OCI-LY1 (cell line): ENCODE data around the gene CPEB1.

Experiments
- H2AFZ ChIP-seq: fragments of 200-600 bp; sonication (generic), shearing (Covaris generic); 2 replicates; pipeline ENCODE4 v1.6.0; 2014; ENCODE audit warnings: antibody characterized with exemption, mild to moderate bottlenecking, low read length
- H3F3A ChIP-seq: fragments of 200-600 bp; sonication (generic), shearing (Covaris generic); 2 replicates; pipeline ENCODE4 v1.6.0; 2014; ENCODE audit warnings: mild to moderate bottlenecking, antibody characterized with exemption, low read length, moderate library complexity; ENCODE audit not compliant: insufficient read depth
- H3K27ac ChIP-seq: fragments of 200-600 bp; sonication (generic); 2 replicates; pipeline ENCODE4 v1.5.1; 2014; ENCODE audit warnings: low read length, mixed run types, mild to moderate bottlenecking, low read depth; ENCODE audit not compliant: poor library complexity, severe bottlenecking
- H3K27me3 ChIP-seq: fragments of 200-600 bp; sonication (generic); 2 replicates; pipeline ENCODE4 v1.6.0; 2014; ENCODE audit warnings: antibody characterized with exemption, mild to moderate bottlenecking, low read length, moderate library complexity; ENCODE audit not compliant: insufficient read depth
- H3K36me3 ChIP-seq: fragments of 200-600 bp; sonication (generic); 2 replicates; pipeline ENCODE4 v1.6.1; 2014; ENCODE audit warnings: mild to moderate bottlenecking, antibody characterized with exemption, low read length, moderate library complexity, mixed read lengths; ENCODE audit not compliant: insufficient read depth
- H3K4me1 ChIP-seq: fragments of 200-600 bp; sonication (generic); 2 replicates; pipeline ENCODE4 v1.5.1; 2014; ENCODE audit warnings: mild to moderate bottlenecking, low read length, moderate library complexity; ENCODE audit not compliant: insufficient read depth, severe bottlenecking
- H3K4me2 ChIP-seq: fragments of 200-600 bp; sonication (generic), shearing (Covaris generic); 2 replicates; pipeline ENCODE4 v1.6.1; 2014; ENCODE audit warnings: low read length
- H3K4me3 ChIP-seq: fragments of 200-600 bp; sonication (generic); 2 replicates; pipeline ENCODE4 v1.5.1; 2014; ENCODE audit warnings: low read length, low read depth, mild to moderate bottlenecking, mixed read lengths; ENCODE audit not compliant: poor library complexity, severe bottlenecking
- H3K79me2 ChIP-seq: fragments of 200-600 bp; shearing (Covaris generic); 2 replicates; pipeline ENCODE4 v1.6.1; 2016; ENCODE audit warnings: mixed run types, low read length, mixed read lengths; ENCODE audit not compliant: insufficient read depth
- H3K9ac ChIP-seq: fragments of 200-600 bp; sonication (generic), shearing (Covaris generic); 2 replicates; pipeline ENCODE4 v1.6.1; 2014; ENCODE audit warnings: mild to moderate bottlenecking, low read length, mixed read lengths
- H3K9me2 ChIP-seq: fragments of 200-600 bp; sonication (generic), shearing (Covaris generic); 2 replicates; pipeline ENCODE4 v1.6.1; 2014; ENCODE audit warnings: low read depth, mild to moderate bottlenecking, low read length, mixed read lengths
- H3K9me3 ChIP-seq: fragments of 200-600 bp; shearing (Covaris generic); 2 replicates; pipeline ENCODE4 v1.6.1; 2014; ENCODE audit warnings: low read length, mixed read lengths
- H4K20me1 ChIP-seq: fragments of 200-600 bp; sonication (generic), shearing (Covaris generic); 2 replicates; pipeline ENCODE4 v1.6.0; 2016; ENCODE audit warnings: mild to moderate bottlenecking, low read length; ENCODE audit not compliant: insufficient read depth
- CTCF ChIP-seq: fragments of 200-600 bp; sonication (generic), shearing (Covaris generic); IDR thresholded peaks from 2 replicates; pipeline ENCODE4 v1.5.1; 2017; ENCODE audit warnings: mild to moderate bottlenecking, antibody characterized with exemption, low read length, moderate library complexity, mixed read lengths
- EZH2 ChIP-seq: fragments of 200-600 bp; sonication (generic), shearing (Covaris generic); IDR thresholded peaks from 2 replicates; pipeline ENCODE4 v1.8.0; 2017; ENCODE audit warnings: borderline replicate concordance, mixed run types, mild to moderate bottlenecking, antibody characterized with exemption, low read length, moderate library complexity, mixed read lengths

CPEB1 gene

GRCh38 chr15:82625136-82625535 is 22.0 kb downstream of the CPEB1 start:
- Histone ChIP-seq H2AFZ (no peak overlapping the region), H3K79me2 (no peaks in the 10 kb centered on the region), H4K20me1 (no peaks in the 10 kb centered on the region), H3K9me3 (no peaks in the 10 kb centered on the region), H3F3A (no peaks in the 10 kb centered on the region), H3K4me2 (no peak overlapping the region), H3K9ac (no peak overlapping the region), H3K9me2 (no peaks in the 10 kb centered on the region), H3K27ac (no peak overlapping the region), H3K4me3 (no peak overlapping the region), H3K4me1 (no peaks in the 10 kb centered on the region), H3K27me3 (no peaks in the 10 kb centered on the region), H3K36me3 (no peaks in the 10 kb centered on the region)
- TF ChIP-seq EZH2 (no peak), CTCF (no peak)

- Histone ChIP-seq H3K4me2 (no peak overlapping the region), H3K36me3 (no peaks in the 10 kb centered on the region), H3K9me2 (no peaks in the 10 kb centered on the region)
These were observed 22.7 kb downstream of the CPEB1 start for GRCh38 chr15:82624438-82624837.

GRCh38 chr15:82624008-82624407 is 23.2 kb downstream of the CPEB1 start:
- no peaks in the 10 kb centered on the region for H3K36me3 ChIP-seq
- no peaks in the 10 kb centered on the region for H3K27me3 ChIP-seq
- no peaks in the 10 kb centered on the region for H3F3A ChIP-seq
- H3K4me3 ChIP-seq, result no peak overlapping the region
- no peaks in the 10 kb centered on the region for H3K79me2 ChIP-seq
- TF ChIP-seq EZH2, result no peak
- no peak for TF ChIP-seq CTCF
- no peak overlapping the region for H3K9ac ChIP-seq
- no peaks in the 10 kb centered on the region for H4K20me1 ChIP-seq
- H2AFZ ChIP-seq, result no peak overlapping the region
- no peaks in the 10 kb centered on the region for H3K9me3 ChIP-seq
- H3K4me1 ChIP-seq, result no peaks in the 10 kb centered on the region
- H3K9me2 ChIP-seq, result no peaks in the 10 kb centered on the region
- H3K4me2 ChIP-seq, result no peak overlapping the region
- H3K27ac ChIP-seq, result no peak overlapping the region

More at GRCh38 chr15:82624438-82624837, 22.7 kb downstream of the CPEB1 start:
- Histone ChIP-seq H3K79me2 (no peaks in the 10 kb centered on the region), H3F3A (no peaks in the 10 kb centered on the region), H3K4me3 (no peak overlapping the region), H3K27ac (no peak overlapping the region), H3K27me3 (no peaks in the 10 kb centered on the region), H3K9me3 (no peaks in the 10 kb centered on the region), H3K9ac (no peak overlapping the region), H2AFZ (no peak overlapping the region), H4K20me1 (no peaks in the 10 kb centered on the region), H3K4me1 (no peaks in the 10 kb centered on the region)
- TF ChIP-seq CTCF (no peak), EZH2 (no peak)
